Fibroblast of skin of scalp (primary cell): ENCODE results near the gene WBP2.
"Not testable (repeated sequence)": the region's sequence is repeated elsewhere in the genome, so short reads cannot be mapped to it uniquely, and the experiment has no call there.

ENCODE experiments used
- DNase-seq: peaks from one replicate; pipeline ENCODE4 v3.0.0-alpha.2; 2013

The WBP2 gene

DNA sequence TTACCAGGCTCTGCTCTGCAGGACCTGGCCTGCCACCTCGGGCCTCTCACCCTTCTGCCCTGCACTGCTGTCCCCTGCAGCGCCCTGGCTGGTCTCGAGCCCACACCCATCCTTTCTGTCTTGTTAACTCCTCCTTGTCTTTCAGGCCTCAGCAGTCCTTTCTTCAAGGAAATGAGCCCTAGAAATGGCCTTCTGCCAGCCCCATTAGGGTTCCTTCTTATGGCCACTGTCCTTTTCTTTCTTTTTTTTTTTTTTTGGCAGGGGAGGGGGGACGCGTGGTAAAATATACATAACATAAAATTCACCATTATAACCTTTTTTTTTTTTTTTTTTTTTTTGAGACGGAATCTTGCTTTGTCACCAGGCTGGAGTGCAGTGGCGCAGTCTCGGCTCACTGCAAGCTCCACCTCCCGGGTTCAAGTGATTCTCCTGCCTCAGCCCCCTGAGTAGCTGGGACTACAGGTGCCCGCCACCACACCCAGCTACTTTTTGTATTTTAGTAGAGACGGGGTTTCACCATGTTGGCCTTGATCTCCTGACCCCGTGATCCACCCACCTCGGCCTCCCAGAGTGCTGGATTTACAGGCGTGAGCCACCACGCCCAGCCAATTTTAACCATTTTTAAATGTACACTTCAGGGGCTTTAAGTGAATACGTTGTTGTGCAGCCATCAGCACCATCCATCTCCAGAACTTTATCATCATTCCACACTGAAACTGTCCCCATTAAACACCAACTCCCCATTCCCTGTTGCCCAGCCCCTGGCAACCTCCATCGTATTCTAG lies 10.5 kb upstream of the WBP2 start:
- DNase-seq = not testable (repeated sequence)

- not testable (repeated sequence) for DNase-seq
Observed at GRCh38 chr17:75864887-75865286, 9.8 kb upstream of the WBP2 start.

GRCh38 chr17:75864448-75864871 lies 9.3 kb upstream of the WBP2 start:
- DNase-seq = peak; percentile 72

DNA sequence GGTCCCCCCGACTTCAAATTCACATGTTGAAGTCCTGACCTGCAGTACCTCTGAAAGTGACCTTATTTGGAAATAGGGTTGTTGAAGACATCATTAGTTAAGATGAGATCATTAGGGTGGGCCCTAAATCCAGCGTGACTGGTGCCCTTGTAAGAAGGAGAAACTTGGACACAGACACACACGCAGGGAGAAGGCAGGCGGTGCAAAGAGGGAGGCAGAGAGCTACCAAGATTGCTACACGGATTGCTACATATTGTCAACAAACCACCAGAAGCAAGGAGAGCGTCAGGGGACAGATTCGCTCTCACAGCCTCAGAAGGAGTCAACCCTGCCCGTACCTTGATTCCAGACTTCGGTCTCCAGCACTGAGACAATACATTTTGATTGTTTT lies 6.8 kb upstream of the WBP2 start:
- peak; percentile 42 for DNase-seq

DNA sequence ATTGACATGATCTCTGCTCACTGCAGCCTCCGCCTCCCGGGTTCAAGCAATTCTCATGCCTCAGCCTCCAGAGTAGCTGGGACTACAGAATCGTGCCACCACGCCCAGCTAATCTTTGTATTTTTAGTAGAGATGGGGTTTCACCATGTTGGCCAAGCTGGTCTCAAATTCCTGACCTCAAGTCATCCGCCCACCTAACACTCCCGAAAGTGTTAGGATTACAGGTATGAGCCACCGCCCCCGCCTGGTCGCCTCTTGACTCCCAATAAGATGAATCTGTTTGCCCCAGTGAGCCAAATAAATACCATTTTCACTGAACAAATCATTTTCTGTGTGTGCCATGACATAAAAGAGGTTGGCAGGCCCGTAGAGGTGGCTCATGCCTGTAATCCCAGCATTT lies 4.2 kb upstream of the WBP2 start:
- not testable (repeated sequence) for DNase-seq

GRCh38 chr17:75856062-75856756 lies 1.1 kb upstream of the WBP2 start:
- DNase-seq = no peak

DNA sequence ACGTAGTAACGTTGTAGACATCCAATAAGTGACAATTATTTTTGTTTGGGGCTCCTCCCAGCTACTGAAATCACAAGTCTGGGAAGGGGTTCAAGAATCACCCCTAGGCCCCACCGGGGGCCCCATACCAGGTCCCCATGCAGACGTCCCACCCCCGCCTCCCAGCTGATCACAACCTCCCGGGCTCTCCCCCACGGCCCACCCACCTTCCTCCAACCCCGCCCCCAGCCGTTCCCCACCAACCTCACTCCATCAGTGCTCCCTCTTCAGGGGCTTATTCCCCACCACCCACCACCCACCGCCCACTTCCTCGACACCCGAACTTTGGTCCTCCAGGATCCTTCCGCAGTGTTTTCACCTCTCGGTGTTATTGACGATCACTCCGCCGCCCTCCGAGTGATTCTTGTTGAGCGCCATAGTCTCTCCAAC lies 240 bp downstream of the WBP2 start:
- no peak for DNase-seq

- DNase-seq = peak; percentile 51
Observed at GRCh38 chr17:75854101-75854748, 910 bp downstream of the WBP2 start.

DNA sequence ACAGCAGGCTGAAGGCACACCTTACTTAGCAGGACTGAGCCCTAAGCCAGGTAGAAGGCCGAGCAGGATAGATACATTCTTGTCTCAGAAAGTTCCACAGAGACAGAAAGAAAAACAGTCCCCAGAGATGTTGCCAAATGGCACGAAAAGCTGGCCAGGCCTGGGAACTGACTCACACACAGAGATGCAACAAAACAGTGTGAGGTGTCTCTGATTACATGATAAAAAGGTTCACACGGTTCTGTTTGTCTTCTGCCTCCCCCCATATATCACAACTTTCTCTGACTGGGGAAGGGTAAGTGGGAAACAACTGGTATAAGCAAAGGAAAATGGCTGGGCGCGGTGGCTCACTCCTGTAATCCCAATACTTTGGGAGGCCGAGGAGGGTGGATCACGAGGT lies 1.7 kb downstream of the WBP2 start:
- no peak for DNase-seq

GRCh38 chr17:75851693-75851991 lies 3.5 kb downstream of the WBP2 start:
- DNase-seq = not testable (repeated sequence)

- DNase-seq = no peak
Observed at GRCh38 chr17:75850928-75851692, 4.0 kb downstream of the WBP2 start.

- DNase-seq = no peak
Observed at GRCh38 chr17:75849724-75850123, 5.4 kb downstream of the WBP2 start.

- DNase-seq = no peak
Observed at GRCh38 chr17:75849279-75849646, 5.9 kb downstream of the WBP2 start.

- DNase-seq = no peak
Observed at GRCh38 chr17:75848523-75849278, 6.4 kb downstream of the WBP2 start.

GRCh38 chr17:75847614-75848522 lies 7.3 kb downstream of the WBP2 start:
- no peak for DNase-seq

DNA sequence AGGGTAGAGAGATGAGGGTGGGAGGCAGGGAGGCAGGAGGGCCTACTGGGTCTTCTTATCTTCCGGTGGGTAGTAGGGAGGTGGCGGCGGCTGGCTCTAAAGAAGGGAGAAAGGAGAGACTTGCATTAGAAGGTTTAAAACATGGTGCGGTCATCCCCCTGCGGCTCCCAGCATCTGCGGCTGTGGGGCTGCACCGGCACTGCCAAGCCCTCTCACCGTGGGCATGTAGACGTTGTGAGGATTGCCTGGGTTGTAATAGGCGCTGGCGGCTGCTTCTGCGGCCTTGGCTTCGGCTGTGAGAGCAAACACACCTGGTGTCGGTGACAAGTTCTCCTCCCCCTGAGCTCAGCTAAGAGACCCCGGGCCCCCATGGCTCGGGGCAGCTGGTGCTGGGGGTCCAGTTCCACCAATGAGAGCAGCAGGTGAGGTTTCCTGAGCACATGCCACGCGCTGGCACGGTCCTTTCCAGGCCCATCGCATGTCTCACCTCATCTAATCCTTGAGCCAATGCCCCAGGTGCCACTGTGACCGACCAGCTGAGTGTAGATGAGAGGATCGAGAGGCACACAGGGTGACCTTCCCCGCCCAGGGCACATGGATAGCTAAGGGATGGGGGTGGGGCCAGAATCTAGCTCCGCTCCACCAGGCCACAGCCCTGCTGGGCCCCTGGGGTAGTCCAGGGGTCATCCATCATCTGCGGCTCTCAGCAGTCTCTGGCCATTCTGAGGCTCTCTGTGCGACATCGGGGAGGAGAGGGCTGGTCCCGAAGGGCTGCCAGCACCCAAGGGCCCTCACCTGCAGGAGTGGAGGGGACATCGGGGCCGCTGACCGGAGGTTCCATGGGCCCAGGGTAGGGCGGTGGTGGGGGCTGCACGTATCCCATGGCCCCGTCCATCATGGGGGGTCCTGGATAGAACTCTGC lies 8.2 kb downstream of the WBP2 start:
- no peak for DNase-seq

GRCh38 chr17:75845933-75846691 lies 9.0 kb downstream of the WBP2 start:
- no peak for DNase-seq

DNA sequence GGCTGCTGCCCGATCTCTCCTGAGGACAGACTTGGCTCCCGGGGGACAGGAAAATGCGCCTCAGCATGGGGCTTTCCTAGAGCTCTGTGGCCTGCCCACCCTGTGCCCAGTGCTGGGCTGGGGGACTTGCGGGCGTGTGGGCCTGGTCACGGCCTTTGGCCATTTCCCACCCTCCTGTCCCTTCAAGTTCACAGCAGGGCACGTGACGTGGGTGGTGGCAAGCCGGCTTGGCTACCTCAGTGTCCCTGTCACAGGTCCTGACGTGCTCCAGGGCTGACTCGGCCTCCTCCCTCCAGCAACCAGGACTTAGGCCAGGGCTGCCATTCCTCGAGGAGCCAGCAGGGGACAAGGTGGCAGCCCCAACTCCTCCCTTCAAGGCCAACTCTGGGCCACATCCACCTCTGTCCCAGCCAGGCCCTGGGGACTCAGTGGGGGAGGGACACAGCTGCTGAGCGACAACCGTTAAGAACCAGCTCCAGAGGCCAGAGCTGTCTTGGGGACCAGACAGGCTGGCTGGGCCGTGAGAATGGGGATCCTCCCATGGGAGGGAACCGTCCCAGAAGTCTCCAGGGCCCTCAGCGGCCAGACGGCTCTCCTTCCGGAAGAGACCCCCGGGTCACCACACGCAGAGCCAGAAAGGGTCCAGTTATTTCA lies 9.9 kb downstream of the WBP2 start:
- DNase-seq = peak; percentile 65
